CD14-positive monocyte (primary cell): ENCODE results near the gene PRPF18. TPM values are rescaled to one million over a fixed set of nuclear protein-coding genes. Genes with fewer than 3 reads are reported as not detected.

ENCODE experiments used
- DNase-seq, 3 donors: peaks; one replicate each; pipeline ENCODE4 v3.0.0-alpha.2; 2011 to 2022
- H2AFZ ChIP-seq: 2 replicates; pipeline ENCODE4 v1.6.0; 2012; ENCODE audit warnings: mild to moderate bottlenecking, low read depth, low read length, inconsistent platforms; ENCODE audit not compliant: insufficient read depth, poor library complexity, severe bottlenecking
- H3K27ac ChIP-seq, 2 donors: 1 replicate in 1 of 2; 2 replicates in 1 of 2; pipeline ENCODE4 v1.5.1; 2012 to 2013; ENCODE audit warnings: low read length in 2 of 2, control low read depth in 1 of 2, inconsistent platforms in 1 of 2, low read depth in 1 of 2, mild to moderate bottlenecking in 1 of 2
- H3K27me3 ChIP-seq, 2 donors: one replicate each; pipeline versions ENCODE4 v1.6.0 to v1.6.1; 2011 to 2013; ENCODE audit warnings: low read length in 2 of 2; ENCODE audit not compliant: control insufficient read depth in 2 of 2, insufficient read depth in 2 of 2
- H3K36me3 ChIP-seq, 2 donors: replicated peaks in 1 of 2; 1 replicate in 1 of 2; 2 replicates in 1 of 2; pipeline versions ENCODE4 v1.5.1 to v1.6.1; 2012 to 2013; ENCODE audit warnings: low read length in 2 of 2, control low read depth in 1 of 2, inconsistent platforms in 1 of 2, mild to moderate bottlenecking in 1 of 2; ENCODE audit not compliant: insufficient read depth in 2 of 2, control insufficient read depth in 1 of 2
- H3K4me1 ChIP-seq, 2 donors: 1 replicate in 1 of 2; 2 replicates in 1 of 2; pipeline versions ENCODE4 v1.5.1 to v1.6.1; 2012 to 2013; ENCODE audit warnings: low read length in 2 of 2, control low read depth in 1 of 2, inconsistent platforms in 1 of 2, mild to moderate bottlenecking in 1 of 2, moderate library complexity in 1 of 2; ENCODE audit not compliant: insufficient read depth in 2 of 2, control insufficient read depth in 1 of 2
- H3K4me2 ChIP-seq: replicated peaks from 2 replicates; pipeline ENCODE3; 2012; ENCODE audit warnings: low read length, moderate library complexity, mild to moderate bottlenecking; ENCODE audit not compliant: poor library complexity, severe bottlenecking; ENCODE audit errors: extremely low read depth
- H3K4me3 ChIP-seq, 3 experiments: fragments of 200-600 bp in 1 of 3; sonication (generic) in 1 of 3; replicated peaks in 1 of 3; 1 replicate in 2 of 3; 2 replicates in 1 of 3; pipeline ENCODE4 v1.5.1; 2011 to 2013; ENCODE audit warnings: low read length in 3 of 3, mild to moderate bottlenecking in 3 of 3, control low read depth in 2 of 3, low read depth in 2 of 3, inconsistent platforms in 1 of 3, moderate library complexity in 1 of 3
- H3K79me2 ChIP-seq: 2 replicates; pipeline ENCODE4 v1.6.0; 2012; ENCODE audit warnings: mild to moderate bottlenecking, control low read depth, inconsistent platforms, low read length, moderate library complexity; ENCODE audit not compliant: insufficient read depth
- H3K9ac ChIP-seq: 2 replicates; pipeline ENCODE4 v1.6.0; 2017; ENCODE audit warnings: low read length, mild to moderate bottlenecking; ENCODE audit not compliant: insufficient read depth, poor library complexity, severe bottlenecking
- H3K9me3 ChIP-seq, 2 donors: replicated peaks in 1 of 2; 1 replicate in 1 of 2; 2 replicates in 1 of 2; pipeline versions ENCODE4 v1.5.1 to v1.6.1; 2012 to 2013; ENCODE audit warnings: low read length in 2 of 2, control low read depth in 1 of 2; ENCODE audit not compliant: control insufficient read depth in 1 of 2, insufficient read depth in 1 of 2
- H4K20me1 ChIP-seq: 2 replicates; pipeline ENCODE4 v1.6.0; 2012; ENCODE audit warnings: mild to moderate bottlenecking, low read length, control low read depth, moderate library complexity; ENCODE audit not compliant: insufficient read depth
- H3K27ac Mint-ChIP-seq, 7 donors: one replicate each; pipeline ENCODE4 v1.8.0; 2020; ENCODE audit warnings: mild to moderate bottlenecking in 7 of 7, mixed read lengths in 7 of 7, moderate library complexity in 6 of 7, inconsistent platforms in 2 of 7
- H3K27me3 Mint-ChIP-seq, 3 donors: one replicate each; pipeline ENCODE4 v1.8.0; 2021 to 2022; ENCODE audit warnings: low read depth in 3 of 3, mild to moderate bottlenecking in 3 of 3, mixed read lengths in 3 of 3, moderate library complexity in 3 of 3, inconsistent platforms in 1 of 3
- H3K36me3 Mint-ChIP-seq, 2 donors: one replicate each; pipeline ENCODE4 v1.8.0; 2020; ENCODE audit warnings: mixed read lengths in 2 of 2, inconsistent platforms in 1 of 2, mild to moderate bottlenecking in 1 of 2
- H3K4me1 Mint-ChIP-seq: one replicate; pipeline ENCODE4 v1.8.0; 2020; ENCODE audit warnings: mild to moderate bottlenecking, mixed read lengths
- H3K4me3 Mint-ChIP-seq, 2 donors: one replicate each; pipeline ENCODE4 v1.8.0; 2020; ENCODE audit warnings: mild to moderate bottlenecking in 2 of 2, mixed read lengths in 2 of 2, moderate library complexity in 1 of 2
- H3K9me3 Mint-ChIP-seq, 7 donors: one replicate each; pipeline ENCODE4 v1.8.0; 2020 to 2022; ENCODE audit warnings: mixed read lengths in 7 of 7, mild to moderate bottlenecking in 6 of 7, moderate library complexity in 6 of 7, inconsistent platforms in 2 of 7
- CTCF ChIP-seq: fragments of 200-600 bp; IDR thresholded peaks from one replicate; pipeline ENCODE4 v1.8.0; 2022; ENCODE audit warnings: antibody characterized with exemption, mild to moderate bottlenecking
- WGBS: methylation state at CpG from one replicate; pipeline ENCODE4 v1.1.5; 2013; ENCODE audit warnings: missing lambda C conversion rate; ENCODE audit not compliant: insufficient coverage; 5-methylcytosine and 5-hydroxymethylcytosine counted together
- intact Hi-C, 2 donors: fragments of 100-400 bp; cut with micrococcal nuclease; formaldehyde crosslinking; loops; one replicate each; pipeline versions ENCODE4 v1.15.0 to v1.15.1; 2023
- polyA plus RNA-seq, 3 donors: library from polyadenylated mRNA; depleted of rRNA in 1 of 3; unstranded in 2 of 3; stranded (reverse) in 1 of 3; fragments of 300-500 nt in 2 of 3; fragments of >200 nt in 1 of 3; fragmentation: Illumina TruSeq in 2 of 3; gene quantifications; 1 replicate in 2 of 3; 2 replicates in 1 of 3; pipeline ENCODE4 v1.2.3, GENCODE V29; 2012 to 2021

The PRPF18 gene
- polyA plus RNA-seq, 3 donors, result 13.8 to 31.4 (median 26.8) TPM

- Histone ChIP-seq H3K27me3 (no peaks in the 10 kb centered on the region), H3K9me3 (no peaks in the 10 kb centered on the region), H3K4me1 (no peaks in the 10 kb centered on the region), H3K4me2 (no peak overlapping the region), H2AFZ (no peak overlapping the region), H3K27ac (no peak overlapping the region), H3K4me3 (no peak overlapping the region), H3K36me3 (no peaks in the 10 kb centered on the region), H3K9ac (no peak overlapping the region), H4K20me1 (no peaks in the 10 kb centered on the region), H3K79me2 (no peaks in the 10 kb centered on the region)
- intact Hi-C loops, result no loop called here
- peaks cover 0 to 2% (median 2%) of the 10 kb centered on the region in 3 donors for H3K27me3 Mint-ChIP-seq
- H3K27ac Mint-ChIP-seq, result no peak overlapping the region
- 97% methylated on average over 5 of the region's 10 CpGs for WGBS
- H3K4me1 Mint-ChIP-seq, result peaks cover 2% of the 10 kb centered on the region
- no peaks in the 10 kb centered on the region for H3K36me3 Mint-ChIP-seq
- no peak for TF ChIP-seq CTCF
- no peak overlapping the region for H3K4me3 Mint-ChIP-seq
- no peak for DNase-seq
- H3K9me3 Mint-ChIP-seq, result no peaks in the 10 kb centered on the region
Observed at GRCh38 chr10:13671904-13672303, 85.1 kb downstream of the PRPF18 start.

GRCh38 chr10:13672548-13672947 lies 85.8 kb downstream of the PRPF18 start:
- WGBS, result 100% methylated on average over 3 of the region's 7 CpGs
- H3K27ac Mint-ChIP-seq, result no peak overlapping the region
- H3K4me1 Mint-ChIP-seq, result peaks cover 2% of the 10 kb centered on the region
- H4K20me1 ChIP-seq, result no peaks in the 10 kb centered on the region
- no peak for DNase-seq
- H3K27me3 ChIP-seq, result no peaks in the 10 kb centered on the region
- no peaks in the 10 kb centered on the region for H3K36me3 Mint-ChIP-seq
- no peak for TF ChIP-seq CTCF
- no peaks in the 10 kb centered on the region for H3K36me3 ChIP-seq
- no peak overlapping the region for H3K27ac ChIP-seq
- no peak overlapping the region for H3K9ac ChIP-seq
- H3K4me3 ChIP-seq, result no peak overlapping the region
- H3K79me2 ChIP-seq, result no peaks in the 10 kb centered on the region
- no peaks in the 10 kb centered on the region for H3K9me3 ChIP-seq
- peaks cover 0 to 2% (median 2%) of the 10 kb centered on the region in 3 donors for H3K27me3 Mint-ChIP-seq
- no peaks in the 10 kb centered on the region for H3K9me3 Mint-ChIP-seq
- no peaks in the 10 kb centered on the region for H3K4me1 ChIP-seq
- intact Hi-C loops, result no loop called here
- no peak overlapping the region for H2AFZ ChIP-seq
- no peak overlapping the region for H3K4me3 Mint-ChIP-seq
- no peak overlapping the region for H3K4me2 ChIP-seq
